NCI-H526 treated with DMSO at 0.1 percent for 48 hours (cell line): ENCODE results near the gene TMEM184B.

Experiments
- DNase-seq: peaks from one replicate; lab custom pipeline; 2025; lab: John Stamatoyannopoulos, UW

Gene TMEM184B

GRCh38 chr22:38205261-38206128 is 67.3 kb downstream of the TMEM184B start:
- no peak for DNase-seq

GRCh38 chr22:38204784-38205183 is 68.0 kb downstream of the TMEM184B start:
- no peak for DNase-seq

GRCh38 chr22:38203855-38204514 is 68.8 kb downstream of the TMEM184B start:
- no peak for DNase-seq

- no peak for DNase-seq
Observed at GRCh38 chr22:38203090-38203810, 69.6 kb downstream of the TMEM184B start.

- peak; percentile 14 for DNase-seq
Observed at GRCh38 chr22:38202437-38203089, 70.2 kb downstream of the TMEM184B start.

- DNase-seq, result peak; percentile 51
Observed at GRCh38 chr22:38201711-38202436, 70.9 kb downstream of the TMEM184B start, which contains the start of gene MAFF. TSS of gene MAFF (plus strand) at chr22:38201994. CDS start at chr22:38213854, 11,860 bp downstream.

- DNase-seq, result no peak
Observed at GRCh38 chr22:38201371-38201710, 71.5 kb downstream of the TMEM184B start.

GRCh38 chr22:38199826-38200559 is 72.8 kb downstream of the TMEM184B start:
- no peak for DNase-seq

- DNase-seq, result no peak
Observed at GRCh38 chr22:38196791-38197419, 75.9 kb downstream of the TMEM184B start.

GRCh38 chr22:38193580-38193979 is 79.2 kb downstream of the TMEM184B start:
- DNase-seq, result no peak

GRCh38 chr22:38192475-38192863 is 80.3 kb downstream of the TMEM184B start:
- no peak for DNase-seq

GRCh38 chr22:38191731-38192474 is 80.9 kb downstream of the TMEM184B start:
- DNase-seq, result no peak

- DNase-seq, result no peak
Observed at GRCh38 chr22:38191055-38191454, 81.8 kb downstream of the TMEM184B start.

- no peak for DNase-seq
Observed at GRCh38 chr22:38190581-38190980, 82.2 kb downstream of the TMEM184B start.

- no peak for DNase-seq
Observed at GRCh38 chr22:38189104-38189503, 83.7 kb downstream of the TMEM184B start.

GRCh38 chr22:38187413-38188212 is 85.2 kb downstream of the TMEM184B start:
- no peak for DNase-seq

- DNase-seq, result no peak
Observed at GRCh38 chr22:38186429-38186828, 86.4 kb downstream of the TMEM184B start.

- DNase-seq, result no peak
Observed at GRCh38 chr22:38184788-38185187, 88.0 kb downstream of the TMEM184B start.
